Measurements from ENCODE around the gene ZNF423.

Gene ZNF423

DNA sequence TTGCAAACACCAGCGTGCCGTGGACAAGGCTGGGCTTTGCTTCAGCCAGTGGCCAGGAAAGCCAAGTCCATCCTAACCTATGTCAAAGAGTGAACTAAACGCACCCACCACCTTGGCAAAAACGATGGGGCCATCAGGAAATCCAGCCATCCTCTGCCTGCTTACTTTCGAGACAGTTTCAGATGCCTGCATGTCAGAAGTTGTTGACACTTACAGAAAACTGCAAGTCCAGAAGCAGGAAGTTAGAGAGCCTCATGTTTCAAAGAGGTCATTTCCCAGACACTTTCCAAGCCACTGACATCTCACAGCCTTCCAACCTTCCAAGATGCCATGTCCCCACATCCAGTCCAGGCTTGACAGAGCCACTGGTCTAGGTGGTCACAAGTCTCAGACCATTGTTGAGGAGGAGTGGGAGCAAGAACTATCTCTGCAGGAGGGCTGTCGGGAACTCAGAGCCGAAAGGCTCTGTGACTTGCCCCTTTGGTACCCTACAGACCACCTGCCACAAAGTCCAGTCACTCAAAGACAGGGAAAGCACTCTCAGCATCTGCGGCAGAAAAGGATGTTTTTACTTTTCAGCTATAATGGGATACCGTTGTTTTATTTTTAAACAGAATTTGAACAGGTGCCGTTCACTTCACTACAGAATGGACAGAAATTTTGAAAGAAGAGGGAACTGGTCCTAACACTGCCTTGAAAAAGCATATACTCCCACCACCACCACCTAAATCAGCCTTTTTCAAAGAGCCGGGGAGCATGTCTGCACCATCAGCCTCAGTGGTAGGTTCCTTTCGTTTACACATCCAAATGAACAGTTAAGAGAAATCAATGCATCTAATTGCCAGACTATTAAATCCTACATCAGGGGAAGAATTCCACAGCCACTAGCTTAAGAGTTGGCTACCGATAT, 5.1 kb downstream of the ZNF423 start:
- TF ChIP-seq, protein P1, sequence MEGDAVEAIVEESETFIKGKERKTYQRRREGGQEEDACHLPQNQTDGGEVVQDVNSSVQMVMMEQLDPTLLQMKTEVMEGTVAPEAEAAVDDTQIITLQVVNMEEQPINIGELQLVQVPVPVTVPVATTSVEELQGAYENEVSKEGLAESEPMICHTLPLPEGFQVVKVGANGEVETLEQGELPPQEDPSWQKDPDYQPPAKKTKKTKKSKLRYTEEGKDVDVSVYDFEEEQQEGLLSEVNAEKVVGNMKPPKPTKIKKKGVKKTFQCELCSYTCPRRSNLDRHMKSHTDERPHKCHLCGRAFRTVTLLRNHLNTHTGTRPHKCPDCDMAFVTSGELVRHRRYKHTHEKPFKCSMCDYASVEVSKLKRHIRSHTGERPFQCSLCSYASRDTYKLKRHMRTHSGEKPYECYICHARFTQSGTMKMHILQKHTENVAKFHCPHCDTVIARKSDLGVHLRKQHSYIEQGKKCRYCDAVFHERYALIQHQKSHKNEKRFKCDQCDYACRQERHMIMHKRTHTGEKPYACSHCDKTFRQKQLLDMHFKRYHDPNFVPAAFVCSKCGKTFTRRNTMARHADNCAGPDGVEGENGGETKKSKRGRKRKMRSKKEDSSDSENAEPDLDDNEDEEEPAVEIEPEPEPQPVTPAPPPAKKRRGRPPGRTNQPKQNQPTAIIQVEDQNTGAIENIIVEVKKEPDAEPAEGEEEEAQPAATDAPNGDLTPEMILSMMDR (conservative IDR thresholded peaks at IDR 0.05) = no peak

DNA sequence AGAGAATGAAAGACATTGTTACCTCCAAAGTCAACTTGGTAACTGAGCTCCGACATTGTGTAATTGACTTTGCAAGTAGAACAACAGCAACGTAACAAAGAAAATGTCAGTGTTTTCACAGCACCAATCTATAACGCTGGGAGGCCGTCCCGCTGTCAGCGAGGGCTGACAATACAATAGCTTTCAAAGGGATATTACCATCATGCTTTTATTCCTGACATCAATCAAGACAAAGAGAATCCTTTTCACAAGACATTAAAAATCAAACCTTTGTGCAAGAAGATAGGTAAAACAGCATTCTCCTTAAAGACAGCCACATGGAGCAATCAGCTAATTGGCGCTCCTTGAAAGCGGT, 6.2 kb downstream of the ZNF423 start:
- no peak overlapping the region for H3K27ac ChIP-seq
- TF ChIP-seq, protein P1 (conservative IDR thresholded peaks at IDR 0.05) = no peak

More for the DNA sequence above, 5.1 kb downstream of the ZNF423 start:
- H3K27ac ChIP-seq = no peak overlapping the region

DNA sequence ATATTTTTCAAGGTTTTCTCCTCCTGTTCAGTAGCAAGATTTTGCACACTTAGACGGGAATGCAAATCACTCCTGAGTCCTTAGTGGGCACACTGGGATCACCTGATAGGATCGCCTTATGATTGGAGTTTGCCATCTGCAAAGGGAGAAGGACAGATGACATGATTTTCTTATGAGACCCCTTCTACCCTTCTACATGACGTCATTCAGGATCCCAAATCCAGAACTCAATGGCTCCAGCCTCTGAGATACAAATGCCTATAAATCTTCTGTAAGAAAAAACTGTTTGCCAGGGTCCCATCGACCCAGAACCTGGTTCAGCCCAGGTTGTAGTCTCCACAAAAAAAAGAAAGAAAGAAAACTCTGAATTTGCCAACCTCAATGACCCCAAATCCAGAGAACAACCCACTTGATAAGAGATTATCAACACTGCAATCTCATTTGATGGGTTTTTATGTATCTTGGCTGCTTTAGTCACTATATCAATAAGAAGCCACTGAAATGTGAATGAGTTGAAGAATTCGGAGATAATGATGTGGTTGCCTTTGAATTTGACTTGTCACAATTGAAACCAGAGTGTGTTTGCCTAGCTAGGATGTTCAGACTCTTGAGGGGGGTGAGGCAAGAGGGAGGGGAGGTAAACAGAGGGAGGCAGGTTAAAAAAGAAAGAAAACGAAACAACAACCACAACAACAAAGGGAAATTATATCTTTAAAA, 6.7 kb downstream of the ZNF423 start:
- TF ChIP-seq, protein P1 (conservative IDR thresholded peaks at IDR 0.05) = no peak
- no peak overlapping the region for H3K27ac ChIP-seq

DNA sequence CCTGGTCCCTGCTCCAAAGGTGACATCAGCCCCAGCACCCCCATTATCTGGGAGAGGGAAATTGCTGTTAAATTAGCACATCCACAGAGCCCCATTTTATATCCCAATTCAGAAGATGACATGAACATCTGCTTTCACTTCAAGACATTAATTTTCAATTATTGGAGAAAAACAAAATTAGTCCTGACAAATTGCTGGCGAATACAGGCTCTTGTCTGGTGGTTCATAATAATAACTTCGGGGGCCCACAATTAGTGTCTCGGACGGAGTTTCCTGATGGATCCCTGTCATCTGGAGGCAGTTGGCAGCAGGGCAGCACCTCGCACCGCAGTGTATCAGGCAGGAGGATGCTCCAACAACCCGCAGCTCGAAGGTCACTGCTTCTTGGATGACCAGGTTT, 7.4 kb downstream of the ZNF423 start:
- TF ChIP-seq, protein P1 (conservative IDR thresholded peaks at IDR 0.05) = no peak
- no peak overlapping the region for H3K27ac ChIP-seq

DNA sequence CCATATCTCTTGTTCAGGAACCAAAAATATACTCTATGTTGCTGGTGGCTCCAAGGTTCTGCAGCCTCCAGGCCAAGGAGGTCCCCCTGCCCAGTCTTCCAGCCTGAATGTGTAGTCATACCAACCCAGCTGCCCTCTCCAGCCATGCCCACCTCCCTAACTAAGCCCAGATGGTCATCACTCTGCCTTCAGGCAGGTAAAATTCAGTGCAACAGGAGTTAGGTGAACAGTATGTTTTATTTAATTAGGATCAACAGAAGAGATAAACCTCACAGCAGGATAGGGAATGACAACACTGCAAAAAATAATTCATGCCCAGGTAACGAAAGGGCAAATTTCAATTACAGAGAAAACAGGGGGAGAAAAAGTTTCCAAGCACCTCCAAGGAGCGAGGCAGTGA, 9.1 kb downstream of the ZNF423 start:
- H3K27ac ChIP-seq = no peak overlapping the region
- TF ChIP-seq, protein P1 (conservative IDR thresholded peaks at IDR 0.05) = no peak

DNA sequence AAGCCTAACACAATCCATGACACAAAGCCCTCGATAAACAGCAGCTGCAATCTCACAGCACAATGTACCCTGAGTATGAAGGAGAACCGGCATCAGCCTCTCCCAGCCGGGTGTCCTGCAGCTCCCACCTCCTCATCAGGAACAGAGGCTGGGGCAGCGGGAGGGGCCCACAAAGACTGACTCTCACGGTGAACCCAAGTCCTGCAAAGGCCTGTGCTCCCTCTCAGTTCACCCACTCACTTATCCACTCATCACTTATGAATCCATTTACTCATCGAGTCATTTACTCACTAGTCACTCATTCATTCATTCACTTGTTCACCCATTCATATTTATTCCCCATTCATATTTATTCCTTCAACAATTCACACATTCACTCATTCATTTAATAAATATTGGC, 11.6 kb downstream of the ZNF423 start:
- H3K27ac ChIP-seq = no peak overlapping the region
- TF ChIP-seq, protein P1 (conservative IDR thresholded peaks at IDR 0.05) = no peak

DNA sequence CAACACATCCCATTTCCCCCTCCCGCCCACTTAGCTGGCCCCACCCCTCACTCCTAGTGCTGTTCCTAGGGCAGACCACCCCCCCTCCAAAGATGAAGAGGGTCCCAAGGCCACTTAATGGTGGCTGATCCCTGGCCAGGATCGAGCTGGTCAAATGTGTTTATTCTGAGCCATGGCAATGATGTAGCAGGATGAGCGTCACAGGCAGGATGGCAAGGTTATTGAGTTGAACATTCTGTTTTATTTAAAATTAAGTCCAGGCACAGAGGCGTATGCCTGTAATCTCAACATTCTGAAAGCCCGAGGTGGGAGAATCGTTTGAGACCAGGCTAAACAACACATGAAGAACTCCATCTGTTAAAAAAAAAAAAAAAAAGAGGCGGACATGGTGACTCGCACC, 12.2 kb downstream of the ZNF423 start:
- TF ChIP-seq, protein P1 (conservative IDR thresholded peaks at IDR 0.05) = no peak
- H3K27ac ChIP-seq = no peak overlapping the region

Data from VCaP (cell line).